RWPE1 (cell line): ENCODE results near the gene NFAM1.

Source experiments
- CTCF ChIA-PET: fragments of 350-600 bp; sonication (Branson Sonifier 250); formaldehyde crosslinking; extraction: SDS; loops from one replicate; lab custom pipeline; 2021; lab: Yijun Ruan, JAX
- POLR2A ChIA-PET: fragments of 400-600 bp; formaldehyde crosslinking; extraction: SDS; loops from one replicate; lab custom pipeline; 2020; ENCODE audit warnings: antibody characterized with exemption; ENCODE audit not compliant: low non-redundant PET; lab: Yijun Ruan, JAX
- DNase-seq: peaks from one replicate; pipeline ENCODE4 v3.0.0; 2012; ENCODE audit warnings: low spot score
- H3K27ac ChIP-seq: fragments of 450-650 bp; 2 replicates; pipeline ENCODE4 v1.5.1; 2017
- TF ChIP-seq, protein P1 (sequence below): fragments of 450-650 bp; conservative IDR thresholded peaks from 2 replicates; pipeline ENCODE4 v1.5.1; 2017; ENCODE audit warnings: low read depth, mild to moderate bottlenecking

NFAM1 gene

GRCh38 chr22:42369250-42370041, 62.8 kb downstream of the NFAM1 start:
- POLR2A ChIA-PET: interaction anchor here (0.6 to 0.7 kb wide), 2 partner anchors 70 to 72 kb away, joined by 4 read pairs; no protein-coding TSS in a partner anchor
- TF ChIP-seq, protein P1, sequence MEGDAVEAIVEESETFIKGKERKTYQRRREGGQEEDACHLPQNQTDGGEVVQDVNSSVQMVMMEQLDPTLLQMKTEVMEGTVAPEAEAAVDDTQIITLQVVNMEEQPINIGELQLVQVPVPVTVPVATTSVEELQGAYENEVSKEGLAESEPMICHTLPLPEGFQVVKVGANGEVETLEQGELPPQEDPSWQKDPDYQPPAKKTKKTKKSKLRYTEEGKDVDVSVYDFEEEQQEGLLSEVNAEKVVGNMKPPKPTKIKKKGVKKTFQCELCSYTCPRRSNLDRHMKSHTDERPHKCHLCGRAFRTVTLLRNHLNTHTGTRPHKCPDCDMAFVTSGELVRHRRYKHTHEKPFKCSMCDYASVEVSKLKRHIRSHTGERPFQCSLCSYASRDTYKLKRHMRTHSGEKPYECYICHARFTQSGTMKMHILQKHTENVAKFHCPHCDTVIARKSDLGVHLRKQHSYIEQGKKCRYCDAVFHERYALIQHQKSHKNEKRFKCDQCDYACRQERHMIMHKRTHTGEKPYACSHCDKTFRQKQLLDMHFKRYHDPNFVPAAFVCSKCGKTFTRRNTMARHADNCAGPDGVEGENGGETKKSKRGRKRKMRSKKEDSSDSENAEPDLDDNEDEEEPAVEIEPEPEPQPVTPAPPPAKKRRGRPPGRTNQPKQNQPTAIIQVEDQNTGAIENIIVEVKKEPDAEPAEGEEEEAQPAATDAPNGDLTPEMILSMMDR: no peak
- CTCF ChIA-PET: interaction anchor here (1.6 kb wide), 1 partner anchor 68 kb away, joined by 6 read pairs; no protein-coding TSS in a partner anchor
- H3K27ac ChIP-seq: peak overlapping the region; percentile 56
- DNase-seq: peak; percentile 97

DNA sequence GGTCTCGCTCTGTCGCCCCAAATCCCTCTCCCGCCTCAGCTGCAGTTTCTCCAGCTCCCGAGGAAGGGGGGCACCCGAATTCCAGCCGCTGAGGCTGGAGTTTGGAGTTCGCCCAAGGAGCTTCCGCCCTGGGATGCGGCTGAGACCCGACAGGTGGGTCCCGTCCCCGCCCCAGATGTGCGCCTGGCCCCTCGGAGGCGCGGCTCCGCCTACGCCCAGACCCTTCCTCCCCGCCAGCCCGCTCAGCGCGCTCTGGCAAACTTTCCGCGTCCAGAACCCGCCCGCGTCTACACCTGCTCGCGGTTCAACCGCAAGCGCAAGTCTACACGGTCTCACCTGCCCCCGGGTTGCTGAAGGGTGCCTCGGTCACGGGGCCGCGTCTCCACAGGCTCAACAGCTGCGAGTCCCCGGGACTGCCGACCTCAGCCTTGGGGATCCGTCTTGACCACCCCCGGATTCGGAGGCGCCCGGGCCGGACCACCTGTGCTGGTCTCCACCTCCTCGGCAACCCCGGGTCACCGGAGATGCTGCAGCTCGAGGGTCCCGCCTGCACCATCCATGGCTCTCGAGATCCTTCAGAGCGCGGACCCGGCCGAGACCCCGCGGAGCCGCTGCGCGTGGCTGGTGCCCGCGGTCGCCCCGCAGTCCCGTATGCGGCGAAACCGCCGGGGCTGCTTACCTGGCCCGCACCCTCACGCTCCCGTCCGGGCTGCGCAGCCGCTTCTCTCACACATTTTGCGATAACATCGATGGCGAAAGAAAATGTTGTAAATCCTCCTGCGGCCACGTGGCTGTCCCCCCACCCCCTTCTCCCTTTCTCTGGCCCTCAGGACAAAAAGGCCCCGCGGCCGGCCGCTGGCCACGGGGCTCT, 63.6 kb downstream of the NFAM1 start:
- DNase-seq: no peak
- peak overlapping the region; percentile 56 for H3K27ac ChIP-seq
- TF ChIP-seq, protein P1: no peak
- ChIA-PET CTCF (interaction anchor here (1.6 kb wide), 1 partner anchor 69 kb away, joined by 6 read pairs; no protein-coding TSS in a partner anchor), POLR2A (no interaction called here)

GRCh38 chr22:42367980-42368378, 64.2 kb downstream of the NFAM1 start:
- TF ChIP-seq, protein P1: no peak
- no peak overlapping the region for H3K27ac ChIP-seq
- ChIA-PET CTCF (interaction anchor here (0.6 to 1.6 kb wide), 2 partner anchors 52 to 69 kb away, joined by 4 to 6 read pairs; no protein-coding TSS in a partner anchor), POLR2A (no interaction called here)
- DNase-seq: no peak

- TF ChIP-seq, protein P1: no peak
- no peak for DNase-seq
- ChIA-PET CTCF (no interaction called here), POLR2A (no interaction called here)
- H3K27ac ChIP-seq: peak overlapping the region; percentile 38
These were observed 65.2 kb downstream of the NFAM1 start for GRCh38 chr22:42366806-42367581.

DNA sequence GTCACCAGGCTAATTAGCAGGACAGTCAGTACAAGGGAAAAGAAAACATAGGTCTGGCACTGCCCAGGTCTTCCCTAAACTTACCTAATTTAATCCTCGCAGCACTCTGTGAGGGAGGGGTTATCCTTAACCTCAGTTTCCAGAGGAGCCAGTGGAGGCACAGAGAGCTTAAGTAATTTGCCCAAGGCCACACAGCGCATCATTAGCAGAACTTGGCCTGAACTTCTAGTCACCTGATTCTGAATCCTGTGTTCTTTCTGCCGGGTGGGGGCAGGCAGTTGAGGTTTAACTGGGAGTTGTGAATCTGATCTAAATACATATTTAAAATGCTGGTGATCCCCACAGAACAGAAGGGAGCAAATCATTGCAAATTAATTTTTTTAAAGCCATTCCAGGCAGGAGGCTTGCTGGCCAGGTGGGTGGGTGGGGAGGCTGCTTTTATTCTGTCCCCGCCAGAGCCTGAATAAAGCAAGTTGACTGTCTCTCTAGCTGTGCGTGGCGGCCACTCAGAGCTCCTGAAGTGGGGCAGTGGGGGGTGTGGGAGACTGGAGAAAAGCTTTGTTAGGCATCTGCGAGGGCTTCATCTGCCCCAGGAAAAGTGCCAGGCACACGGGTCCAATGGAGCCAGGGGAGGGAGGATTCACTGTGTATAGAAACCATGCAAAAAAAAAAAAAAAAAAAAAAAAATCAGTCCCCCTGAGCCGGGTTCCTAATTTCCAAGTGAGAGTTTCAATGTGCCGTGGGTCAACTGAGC, 66.1 kb downstream of the NFAM1 start:
- POLR2A ChIA-PET: no interaction called here
- no peak for DNase-seq
- H3K27ac ChIP-seq: peak overlapping the region; percentile 38; the same call in 1 of the 2 replicates
- CTCF ChIA-PET: interaction anchor here (0.6 kb wide), 1 partner anchor 76 kb away, joined by 5 read pairs; no protein-coding TSS in a partner anchor
- TF ChIP-seq, protein P1: no peak
